GM12891 (cell line): ENCODE data around the gene SIGLEC12.

ENCODE experiments used
- POLR2A ChIP-seq: IDR thresholded peaks from 2 replicates; pipeline ENCODE4 v1.6.1; 2011; ENCODE audit warnings: low read depth, low read length, control low read depth
- POLR2AphosphoS5 ChIP-seq: IDR thresholded peaks from 2 replicates; pipeline ENCODE4 v1.6.1; 2011; ENCODE audit warnings: low read depth, low read length, control low read depth

GRCh38 chr19:51450730-51451307 is 50.8 kb downstream of the SIGLEC12 start:
- TF ChIP-seq POLR2A: no peak
- no peak for TF ChIP-seq POLR2AphosphoS5
